Mesenchymal stem cell (in vitro differentiated cells and primary cell): ENCODE measurements around the gene RBMS3.
A peak's percentile ranks its signal among the peaks of the same experiment; 100 is the strongest.

Experiments used
- DNase-seq: peaks from one replicate; pipeline ENCODE4 v3.0.0-alpha.2; 2013
- H2AFZ ChIP-seq: one replicate; pipeline ENCODE4 v1.6.1; 2013; ENCODE audit warnings: low read depth, mild to moderate bottlenecking, control low read depth, inconsistent platforms, low read length, moderate library complexity
- H2AK5ac ChIP-seq: 2 replicates; pipeline ENCODE4 v1.6.1; 2013; ENCODE audit warnings: low read length, moderate library complexity, mild to moderate bottlenecking, inconsistent platforms; ENCODE audit not compliant: severe bottlenecking
- H2BK120ac ChIP-seq: one replicate; pipeline ENCODE4 v1.6.1; 2013; ENCODE audit warnings: low read depth, mild to moderate bottlenecking, inconsistent platforms, low read length, moderate library complexity
- H2BK12ac ChIP-seq, 2 experiments: one replicate each; pipeline ENCODE4 v1.6.1; 2013; ENCODE audit warnings: inconsistent platforms in 2 of 2, low read length in 2 of 2, mild to moderate bottlenecking in 2 of 2, moderate library complexity in 2 of 2, control low read depth in 1 of 2
- H2BK15ac ChIP-seq: one replicate; pipeline ENCODE4 v1.6.1; 2013; ENCODE audit warnings: mild to moderate bottlenecking, low read depth, inconsistent platforms; ENCODE audit not compliant: poor library complexity, severe bottlenecking
- H2BK5ac ChIP-seq: 2 replicates; pipeline ENCODE4 v1.6.1; 2013; ENCODE audit warnings: low read depth, mild to moderate bottlenecking, low read length, control low read depth, inconsistent platforms; ENCODE audit not compliant: poor library complexity, severe bottlenecking
- H3K14ac ChIP-seq, 2 experiments: one replicate each; pipeline ENCODE4 v1.6.1; 2013; ENCODE audit warnings: inconsistent platforms in 2 of 2, low read length in 2 of 2, control low read depth in 1 of 2, mild to moderate bottlenecking in 1 of 2, moderate library complexity in 1 of 2
- H3K18ac ChIP-seq, 2 experiments: one replicate each; pipeline ENCODE4 v1.6.1; 2013; ENCODE audit warnings: inconsistent platforms in 2 of 2, low read length in 2 of 2, control low read depth in 1 of 2, low read depth in 1 of 2, mild to moderate bottlenecking in 1 of 2
- H3K23ac ChIP-seq, 2 experiments: one replicate each; pipeline ENCODE4 v1.6.1; 2013; ENCODE audit warnings: inconsistent platforms in 2 of 2, low read length in 2 of 2, mild to moderate bottlenecking in 2 of 2, moderate library complexity in 2 of 2, control low read depth in 1 of 2
- H3K27ac ChIP-seq: 2 replicates; pipeline ENCODE4 v1.5.1; 2013; ENCODE audit warnings: mild to moderate bottlenecking, moderate library complexity, low read length, control low read depth, inconsistent platforms; ENCODE audit not compliant: poor library complexity, severe bottlenecking
- H3K27me3 ChIP-seq, 2 experiments: 2 replicates each; pipeline versions ENCODE4 v1.6.1 to v1.7.0; 2013; ENCODE audit warnings: low read length in 2 of 2, mild to moderate bottlenecking in 2 of 2, moderate library complexity in 2 of 2, control low read depth in 1 of 2, inconsistent platforms in 1 of 2; ENCODE audit not compliant: control insufficient read depth in 1 of 2, insufficient read depth in 1 of 2
- H3K36me3 ChIP-seq, 2 experiments: 2 replicates each; pipeline versions ENCODE4 v1.6.1 to v1.7.0; 2013; ENCODE audit warnings: low read length in 2 of 2, control low read depth in 1 of 2, inconsistent platforms in 1 of 2, low read depth in 1 of 2, mild to moderate bottlenecking in 1 of 2; ENCODE audit not compliant: insufficient read depth in 2 of 2, control insufficient read depth in 1 of 2
- H3K4ac ChIP-seq, 2 experiments: one replicate each; pipeline ENCODE4 v1.6.1; 2013; ENCODE audit warnings: inconsistent platforms in 2 of 2, low read length in 2 of 2, mild to moderate bottlenecking in 2 of 2, moderate library complexity in 2 of 2, control low read depth in 1 of 2, low read depth in 1 of 2
- H3K4me1 ChIP-seq: 2 replicates; pipeline ENCODE4 v1.6.1; 2013; ENCODE audit warnings: low read depth, low read length, control low read depth; ENCODE audit not compliant: control insufficient read depth, insufficient read depth
- H3K4me2 ChIP-seq: 2 replicates; pipeline ENCODE4 v1.6.1; 2013; ENCODE audit warnings: low read length, mild to moderate bottlenecking, inconsistent platforms; ENCODE audit not compliant: poor library complexity, severe bottlenecking
- H3K4me3 ChIP-seq, 2 experiments: 2 replicates each; pipeline versions ENCODE4 v1.5.1 to v1.7.0; 2013; ENCODE audit warnings: low read length in 2 of 2, mild to moderate bottlenecking in 2 of 2, control low read depth in 1 of 2, low read depth in 1 of 2; ENCODE audit not compliant: insufficient read depth in 1 of 2
- H3K79me1 ChIP-seq: replicated peaks from 2 replicates; pipeline ENCODE4 v1.6.1; 2013; ENCODE audit warnings: mild to moderate bottlenecking, control low read depth, low read length, inconsistent platforms; ENCODE audit not compliant: poor library complexity, severe bottlenecking
- H3K9ac ChIP-seq: 2 replicates; pipeline ENCODE4 v1.7.0; 2013; ENCODE audit warnings: mild to moderate bottlenecking, low read length, moderate library complexity
- H3K9me3 ChIP-seq: 2 replicates; pipeline ENCODE4 v1.7.0; 2013; ENCODE audit warnings: mild to moderate bottlenecking, low read length; ENCODE audit not compliant: control insufficient read depth
- H4K8ac ChIP-seq: one replicate; pipeline ENCODE4 v1.6.1; 2013; ENCODE audit warnings: inconsistent platforms, mild to moderate bottlenecking, low read length, moderate library complexity
- H4K91ac ChIP-seq: one replicate; pipeline ENCODE4 v1.6.1; 2013; ENCODE audit warnings: mild to moderate bottlenecking, low read length, inconsistent platforms
- WGBS: methylation state at CpG from one replicate; pipeline ENCODE4 v1.1.7; 2013; ENCODE audit warnings: mixed read lengths; 5-methylcytosine and 5-hydroxymethylcytosine counted together

Gene RBMS3

DNA sequence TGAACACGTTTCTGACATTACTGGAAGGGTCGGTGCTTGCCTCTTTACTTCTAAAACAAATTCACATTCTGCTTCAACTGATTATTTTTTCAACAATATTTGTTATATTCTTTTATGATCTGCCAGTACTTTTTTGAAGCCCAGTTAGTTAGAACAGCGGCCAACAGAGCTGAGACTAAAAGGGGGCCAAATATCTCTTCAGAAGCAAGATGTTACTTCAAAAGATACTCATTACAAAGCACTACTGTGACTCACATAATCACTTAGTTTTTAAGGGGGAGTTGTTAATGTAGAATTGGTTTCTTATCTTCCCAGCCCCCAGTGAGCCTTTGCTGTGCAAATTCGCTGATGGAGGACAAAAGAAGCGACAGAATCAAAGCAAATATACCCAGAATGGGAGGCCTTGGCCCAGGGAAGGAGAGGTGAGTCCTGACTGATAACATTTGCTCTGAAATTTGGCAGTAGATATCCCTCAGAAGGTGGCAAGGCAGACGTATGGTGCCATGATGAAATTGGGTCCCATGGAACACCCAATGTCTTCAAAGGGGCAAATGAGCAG lies 587.8 kb downstream of the RBMS3 start:
- Histone ChIP-seq H2BK12ac (peak overlapping the region in 1 of 2 experiments; percentile 52), H3K4ac (no peak overlapping the region), H3K79me1 (peaks cover 4% of the 10 kb centered on the region), H3K18ac (no peak overlapping the region), H2AK5ac (no peak overlapping the region), H3K9ac (no peak overlapping the region), H3K4me3 (no peak overlapping the region), H3K14ac (no peak overlapping the region), H3K36me3 (peaks cover 0 to 12% of the 10 kb centered on the region in 2 experiments), H2BK5ac (no peak overlapping the region), H2AFZ (no peak overlapping the region), H3K4me2 (peak overlapping the region; percentile 26), H3K23ac (no peak overlapping the region), H3K4me1 (no peaks in the 10 kb centered on the region), H2BK120ac (no peak overlapping the region), H3K9me3 (peaks cover 11% of the 10 kb centered on the region), H2BK15ac (no peak overlapping the region), H3K27me3 (no peaks in the 10 kb centered on the region), H4K91ac (no peak overlapping the region), H3K27ac (no peak overlapping the region), H4K8ac (no peak overlapping the region)
- no peak for DNase-seq
- WGBS: 75% methylated on average over 6 of the region's 6 CpGs

DNA sequence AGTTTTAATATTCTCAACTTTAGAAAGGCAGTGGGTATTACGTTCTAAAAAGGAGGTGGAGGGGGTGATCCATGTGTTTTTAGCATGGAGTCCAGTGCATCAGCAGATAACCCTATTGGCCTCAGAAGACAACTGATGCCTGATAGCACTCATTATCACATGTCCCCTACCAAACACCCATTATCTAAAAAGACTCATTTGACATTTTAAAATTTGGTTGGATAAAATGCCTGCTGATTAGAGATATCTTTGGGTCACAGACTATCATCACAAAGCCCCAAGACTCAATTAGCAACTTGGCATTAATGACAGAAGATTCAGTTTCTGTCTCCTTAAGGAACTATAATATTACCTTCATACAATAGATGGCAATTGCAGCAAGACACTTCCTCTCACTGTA lies 589.3 kb downstream of the RBMS3 start:
- Histone ChIP-seq H3K4ac (no peak overlapping the region), H3K4me2 (no peak overlapping the region), H4K8ac (no peak overlapping the region), H3K79me1 (peaks cover 3% of the 10 kb centered on the region), H2AFZ (no peak overlapping the region), H3K9ac (no peak overlapping the region), H3K9me3 (peaks cover 15% of the 10 kb centered on the region), H3K4me1 (no peaks in the 10 kb centered on the region), H2BK15ac (no peak overlapping the region), H2BK5ac (no peak overlapping the region), H3K4me3 (no peak overlapping the region), H2AK5ac (no peak overlapping the region), H3K27me3 (no peaks in the 10 kb centered on the region), H3K23ac (no peak overlapping the region), H4K91ac (no peak overlapping the region), H2BK12ac (no peak overlapping the region), H3K18ac (no peak overlapping the region), H3K14ac (no peak overlapping the region), H3K36me3 (peaks cover 0 to 12% of the 10 kb centered on the region in 2 experiments), H2BK120ac (no peak overlapping the region), H3K27ac (no peak overlapping the region)
- DNase-seq: no peak
- 100% methylated on average over 1 of the region's 1 CpG for WGBS

DNA sequence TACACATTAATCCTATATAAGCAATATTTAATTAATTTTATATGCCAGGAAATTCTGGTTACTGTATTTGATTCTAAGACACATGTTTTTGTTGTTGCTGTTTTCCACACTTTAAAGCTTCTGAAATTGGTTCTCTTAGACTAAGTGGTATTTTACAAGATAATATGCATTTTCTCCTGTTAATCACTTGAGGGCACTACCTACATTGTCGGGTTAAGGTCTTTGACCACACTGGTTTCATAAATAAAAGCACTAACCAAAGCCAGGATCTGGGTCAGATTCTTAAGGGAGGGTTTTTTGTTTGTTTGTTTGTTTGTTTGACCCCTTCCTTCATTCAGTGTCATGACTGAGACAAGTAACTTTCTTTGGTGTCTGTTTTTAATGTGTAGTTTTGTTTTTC lies 590.2 kb downstream of the RBMS3 start:
- Histone ChIP-seq H3K4me2 (no peak overlapping the region), H3K27ac (no peak overlapping the region), H3K4me1 (no peaks in the 10 kb centered on the region), H3K9ac (no peak overlapping the region), H2BK5ac (no peak overlapping the region), H3K36me3 (peaks cover 0 to 12% of the 10 kb centered on the region in 2 experiments), H2BK15ac (no peak overlapping the region), H2BK12ac (no peak overlapping the region), H2BK120ac (no peak overlapping the region), H3K14ac (no peak overlapping the region), H2AK5ac (no peak overlapping the region), H3K18ac (no peak overlapping the region), H4K91ac (no peak overlapping the region), H2AFZ (no peak overlapping the region), H3K23ac (no peak overlapping the region), H4K8ac (no peak overlapping the region), H3K4ac (no peak overlapping the region), H3K79me1 (peaks cover 3% of the 10 kb centered on the region), H3K9me3 (peaks cover 15% of the 10 kb centered on the region), H3K4me3 (no peak overlapping the region), H3K27me3 (no peaks in the 10 kb centered on the region)
- DNase-seq: no peak
- no CpG with 5 or more reads among the region's 1 CpG for WGBS

DNA sequence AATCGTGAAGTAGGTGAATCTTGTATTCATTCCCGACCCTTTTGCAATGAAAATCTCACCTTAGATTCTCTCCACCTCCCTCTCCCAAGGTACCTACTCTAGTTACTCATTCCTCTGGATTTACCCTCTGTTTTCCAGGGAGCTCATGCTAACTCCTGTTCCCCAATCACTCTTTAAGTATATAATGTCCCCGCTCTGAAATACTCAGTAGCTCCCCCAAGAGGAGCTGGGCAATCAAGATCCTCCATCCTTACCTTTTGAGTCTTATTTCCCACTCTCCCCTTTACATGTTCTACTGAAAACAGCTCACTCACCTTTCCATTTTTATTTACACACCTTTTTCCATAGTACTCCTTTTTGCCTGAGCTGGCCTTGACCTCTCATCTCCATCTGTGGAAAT lies 599.9 kb downstream of the RBMS3 start:
- H2AK5ac ChIP-seq: no peak overlapping the region
- no peak for DNase-seq
- H3K36me3 ChIP-seq: no peaks in the 10 kb centered on the region
- H3K23ac ChIP-seq: no peak overlapping the region
- H2BK15ac ChIP-seq: no peak overlapping the region
- H3K4me1 ChIP-seq: no peaks in the 10 kb centered on the region
- H3K4me2 ChIP-seq: no peak overlapping the region
- H2BK120ac ChIP-seq: no peak overlapping the region
- no peak overlapping the region for H2BK5ac ChIP-seq
- no peaks in the 10 kb centered on the region for H3K27me3 ChIP-seq
- H3K14ac ChIP-seq: no peak overlapping the region
- no peak overlapping the region for H3K27ac ChIP-seq
- no peaks in the 10 kb centered on the region for H3K9me3 ChIP-seq
- WGBS: 79% methylated on average over 3 of the region's 3 CpGs
- H2BK12ac ChIP-seq: no peak overlapping the region
- H4K91ac ChIP-seq: no peak overlapping the region
- H3K4me3 ChIP-seq: no peak overlapping the region
- peaks cover 10% of the 10 kb centered on the region for H3K79me1 ChIP-seq
- H3K4ac ChIP-seq: no peak overlapping the region
- H4K8ac ChIP-seq: no peak overlapping the region
- no peak overlapping the region for H2AFZ ChIP-seq
- H3K18ac ChIP-seq: no peak overlapping the region
- no peak overlapping the region for H3K9ac ChIP-seq
